ENCODE results near the gene A3GALT2.

DNA sequence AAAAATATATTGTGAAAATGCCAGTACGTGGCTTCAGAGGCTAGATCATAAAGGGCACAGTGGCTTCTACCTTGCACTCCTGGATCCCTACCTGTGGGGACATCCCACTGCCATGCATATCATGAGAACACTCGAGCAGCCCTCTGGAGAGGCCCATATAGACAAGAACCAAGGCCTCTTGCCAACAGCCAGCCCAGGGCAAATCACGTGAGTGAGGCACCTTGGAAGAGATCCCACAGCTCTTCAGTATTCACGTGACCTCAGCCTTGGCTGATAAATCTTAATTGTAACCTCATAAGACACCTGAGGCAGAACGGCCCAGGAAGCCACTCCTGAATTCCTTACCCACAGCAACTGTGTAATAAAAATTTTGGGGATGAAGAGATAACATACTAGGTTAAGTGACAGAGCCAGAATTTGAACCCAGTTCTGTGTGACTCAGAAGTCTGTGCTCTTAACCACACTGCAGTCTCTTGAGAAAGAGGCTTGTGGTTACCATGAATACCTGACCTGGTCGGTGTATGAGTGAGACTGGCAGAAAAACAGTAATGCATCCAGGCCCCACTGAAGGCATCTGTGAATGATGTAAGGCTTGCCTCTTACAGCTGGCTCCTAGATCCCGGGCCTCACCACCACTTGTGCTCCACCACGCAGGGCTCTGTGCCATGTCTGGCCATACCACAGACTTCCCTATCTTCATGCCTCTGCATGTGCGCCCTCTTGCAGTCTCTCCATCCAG, 6.9 kb upstream of the A3GALT2 start:
- no peak for TF ChIP-seq POLR2AphosphoS5 (IDR thresholded peaks at IDR 0.05; ENCODE audit: low read depth, low read length)
- no peak for TF ChIP-seq POLR2A (IDR thresholded peaks at IDR 0.05; ENCODE audit: low read depth, low read length)

All from GM12892 (cell line).